IPS-15b (cell line): Measurements from ENCODE around the gene PXYLP1.

Experiments used
- H3K27me3 ChIP-seq: one replicate; pipeline ENCODE4 v1.6.1; 2013; ENCODE audit warnings: low read length; ENCODE audit not compliant: control insufficient read depth, insufficient read depth
- H3K36me3 ChIP-seq: one replicate; pipeline ENCODE4 v1.6.1; 2013; ENCODE audit warnings: low read length; ENCODE audit not compliant: control insufficient read depth, insufficient read depth
- H3K4me1 ChIP-seq: one replicate; pipeline ENCODE4 v1.6.1; 2013; ENCODE audit warnings: mild to moderate bottlenecking, low read length; ENCODE audit not compliant: control insufficient read depth, insufficient read depth
- H3K4me3 ChIP-seq: one replicate; pipeline ENCODE4 v1.5.1; 2013; ENCODE audit warnings: low read depth, low read length
- H3K9ac ChIP-seq: one replicate; pipeline ENCODE4 v1.6.1; 2013; ENCODE audit warnings: low read depth, mild to moderate bottlenecking, low read length
- H3K9me3 ChIP-seq: one replicate; pipeline ENCODE4 v1.6.1; 2013; ENCODE audit warnings: mild to moderate bottlenecking, low read length; ENCODE audit not compliant: control insufficient read depth, insufficient read depth

The PXYLP1 gene

DNA sequence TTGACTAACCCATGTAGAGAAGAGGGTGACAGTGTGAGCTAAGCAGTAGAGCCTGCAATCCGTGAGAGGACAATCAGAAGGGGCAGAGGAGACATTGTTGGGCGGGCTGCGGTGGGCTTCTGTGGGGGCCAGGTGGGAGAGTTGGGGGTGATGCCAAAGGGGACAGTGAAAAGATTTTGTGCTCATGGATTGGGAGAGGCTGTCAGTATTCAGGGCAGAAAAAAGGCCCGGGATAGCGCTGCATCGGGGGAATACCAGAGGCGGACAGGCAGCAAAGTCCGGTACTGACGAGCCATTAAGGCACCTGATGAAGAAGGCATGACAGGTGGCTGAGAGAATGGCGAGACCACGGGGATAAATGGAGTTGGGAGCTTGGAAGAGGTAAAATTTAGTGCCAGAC is 1.3 kb upstream of the PXYLP1 start:
- Histone ChIP-seq H3K4me3 (no peak overlapping the region), H3K4me1 (peaks cover 22% of the 10 kb centered on the region), H3K36me3 (peaks cover 4% of the 10 kb centered on the region), H3K27me3 (peaks cover 20% of the 10 kb centered on the region), H3K9ac (no peak overlapping the region), H3K9me3 (no peaks in the 10 kb centered on the region)

DNA sequence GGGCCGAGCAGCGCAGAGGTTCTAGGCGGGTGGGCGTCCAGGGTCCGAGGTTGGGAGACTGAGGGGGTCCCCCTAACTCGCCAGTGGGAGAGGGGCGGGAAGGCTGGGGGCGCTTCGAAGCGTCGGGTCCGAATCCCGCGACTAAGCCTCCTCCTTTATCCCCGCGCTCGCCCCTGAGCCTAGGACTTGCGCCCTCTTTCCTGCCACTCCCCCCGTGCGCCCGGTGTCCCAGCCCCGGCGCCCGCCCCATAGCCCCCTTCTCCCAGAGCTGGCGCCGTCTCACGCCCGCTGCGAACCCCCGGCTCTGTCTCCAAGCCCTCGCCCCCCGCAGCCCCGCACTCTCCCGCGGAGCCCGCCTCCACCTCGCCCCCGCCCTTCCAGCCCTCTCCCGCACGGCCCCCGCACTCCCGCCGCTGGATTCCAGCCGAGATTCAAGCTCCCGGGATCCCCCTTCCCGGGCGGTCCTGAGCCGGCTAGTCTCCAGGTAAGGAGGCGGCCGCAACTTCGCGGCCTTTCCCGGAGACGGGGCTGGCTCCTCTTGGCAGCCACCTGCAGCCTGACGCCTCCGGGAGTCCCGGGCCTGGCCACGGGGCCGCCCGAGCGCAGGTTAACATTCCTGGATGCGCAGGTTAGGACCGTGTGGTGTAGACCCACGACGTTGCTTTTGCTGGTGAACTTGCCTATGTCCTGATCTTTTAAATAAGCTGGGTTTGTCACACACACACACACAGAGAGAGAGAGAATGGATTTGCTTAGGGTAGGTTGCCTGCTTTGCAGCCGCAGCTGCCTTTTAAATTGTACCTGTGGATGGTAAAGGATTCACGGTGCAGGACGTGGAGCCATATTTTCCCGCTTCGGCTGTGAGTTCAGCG is 563 bp downstream of the PXYLP1 start:
- Histone ChIP-seq H3K9ac (peak overlapping the region; percentile 73), H3K9me3 (no peaks in the 10 kb centered on the region), H3K4me3 (peak overlapping the region; percentile 81), H3K27me3 (peaks cover 20% of the 10 kb centered on the region), H3K36me3 (peaks cover 5% of the 10 kb centered on the region), H3K4me1 (peaks cover 27% of the 10 kb centered on the region)

DNA sequence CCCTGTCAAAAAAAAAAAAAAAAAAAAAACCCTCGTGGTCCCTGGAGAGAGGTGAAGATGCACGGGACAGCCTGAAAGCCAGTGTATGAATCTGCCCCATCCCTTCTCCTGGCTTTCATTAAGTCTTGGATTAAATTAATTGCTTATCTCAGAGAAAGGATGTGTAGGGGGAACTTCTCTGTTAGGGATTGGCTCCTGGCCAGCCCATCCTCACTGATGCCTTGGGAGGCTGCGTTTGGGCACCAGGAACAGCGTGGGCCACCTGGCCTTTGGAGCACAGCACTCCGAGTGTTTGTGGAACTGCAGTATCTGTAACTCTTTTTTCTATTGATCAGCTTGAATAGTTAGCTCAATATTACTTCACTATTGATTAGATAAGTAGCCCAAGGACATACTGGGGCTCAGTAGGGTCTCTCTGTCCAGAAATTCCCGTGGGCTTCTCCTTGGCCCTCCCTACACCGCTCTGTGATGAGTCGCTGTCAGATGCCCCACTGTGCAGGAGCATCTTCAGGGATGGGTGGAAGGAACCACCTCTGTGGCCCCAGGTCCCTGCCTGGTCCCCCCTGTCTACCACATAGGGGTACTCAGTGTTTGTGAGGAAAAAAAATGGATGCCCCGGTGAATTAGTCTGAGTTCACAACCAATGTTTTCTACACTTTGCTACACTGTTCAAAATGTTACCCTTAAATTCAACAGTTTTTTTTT is 2.0 kb downstream of the PXYLP1 start:
- Histone ChIP-seq H3K27me3 (peaks cover 20% of the 10 kb centered on the region), H3K4me1 (peaks cover 20% of the 10 kb centered on the region), H3K36me3 (peaks cover 5% of the 10 kb centered on the region), H3K9me3 (no peaks in the 10 kb centered on the region), H3K4me3 (no peak overlapping the region), H3K9ac (no peak overlapping the region)

DNA sequence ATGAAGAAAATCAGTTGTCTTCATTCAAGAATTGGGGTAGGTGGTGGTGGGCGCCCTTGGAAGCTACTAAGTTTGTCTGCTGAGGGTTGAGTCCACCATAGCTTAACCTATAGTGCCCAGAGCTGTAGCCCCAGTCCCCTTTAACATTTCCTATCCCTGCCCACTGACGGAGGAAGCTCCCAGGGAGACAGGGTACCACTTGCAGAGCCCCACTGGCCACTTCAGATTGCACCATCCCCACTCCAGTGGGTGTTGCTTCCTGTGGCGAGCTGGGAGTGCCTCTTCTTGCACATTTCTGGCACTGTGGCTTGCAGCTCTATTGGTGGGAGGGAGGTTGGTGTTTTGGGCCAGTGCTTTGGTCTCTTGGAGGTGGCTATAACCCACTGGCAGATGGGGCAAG is 2.7 kb downstream of the PXYLP1 start:
- H3K4me3 ChIP-seq: no peak overlapping the region
- peaks cover 20% of the 10 kb centered on the region for H3K4me1 ChIP-seq

DNA sequence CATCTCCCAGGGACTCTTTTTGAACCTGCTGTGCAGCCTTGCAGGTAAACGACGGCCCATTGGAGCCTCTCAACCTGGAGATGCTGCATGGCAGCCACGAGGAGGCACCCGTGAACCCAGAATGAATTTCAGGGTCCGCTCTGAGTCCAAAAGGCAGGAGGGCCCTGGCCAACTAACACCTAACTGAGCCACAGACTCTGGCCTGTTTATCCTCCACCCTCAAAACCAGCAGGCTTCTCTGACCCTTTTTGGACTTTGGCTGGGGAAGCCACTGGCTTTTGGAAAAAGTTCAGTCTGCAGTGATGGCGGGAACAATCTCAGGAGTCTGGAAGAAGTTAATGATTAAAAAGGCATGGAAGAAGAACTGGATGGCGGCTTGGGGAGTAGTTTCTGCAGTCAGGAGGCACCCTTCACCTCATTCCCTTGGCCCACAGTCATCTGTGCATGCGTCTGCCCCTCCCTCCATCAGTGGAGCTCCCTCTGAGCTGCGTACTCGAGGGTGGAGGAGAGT is 4.1 kb downstream of the PXYLP1 start:
- no peaks in the 10 kb centered on the region for H3K9me3 ChIP-seq
- H3K4me1 ChIP-seq: peaks cover 22% of the 10 kb centered on the region
- no peak overlapping the region for H3K4me3 ChIP-seq
- H3K36me3 ChIP-seq: peaks cover 5% of the 10 kb centered on the region
- H3K27me3 ChIP-seq: peaks cover 6% of the 10 kb centered on the region
- H3K9ac ChIP-seq: no peak overlapping the region

More for the DNA sequence above, 2.7 kb downstream of the PXYLP1 start:
- Histone ChIP-seq H3K9ac (no peak overlapping the region), H3K27me3 (peaks cover 19% of the 10 kb centered on the region), H3K9me3 (no peaks in the 10 kb centered on the region), H3K36me3 (peaks cover 5% of the 10 kb centered on the region)

DNA sequence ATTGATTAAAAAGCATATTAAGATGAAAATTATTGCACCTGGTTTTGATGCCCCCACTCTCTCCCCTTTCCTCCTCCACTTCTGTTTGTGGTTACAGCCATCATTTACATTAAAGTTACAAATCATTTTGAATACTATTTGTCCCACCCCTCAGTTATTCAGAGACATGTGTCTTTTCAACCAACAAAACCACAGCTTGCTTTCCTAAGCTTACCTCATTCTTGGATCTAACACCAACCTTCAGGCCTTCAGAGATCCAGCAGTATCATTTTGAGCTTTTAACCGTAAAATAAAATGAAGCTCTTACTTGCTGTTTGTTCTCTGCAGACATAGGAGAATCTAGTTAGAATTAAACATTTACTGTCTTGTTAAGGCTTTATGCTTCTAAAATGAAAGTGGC is 4.7 kb downstream of the PXYLP1 start:
- Histone ChIP-seq H3K9me3 (no peaks in the 10 kb centered on the region), H3K9ac (no peak overlapping the region), H3K4me1 (peaks cover 22% of the 10 kb centered on the region), H3K36me3 (peaks cover 5% of the 10 kb centered on the region), H3K4me3 (no peak overlapping the region), H3K27me3 (peaks cover 5% of the 10 kb centered on the region)

DNA sequence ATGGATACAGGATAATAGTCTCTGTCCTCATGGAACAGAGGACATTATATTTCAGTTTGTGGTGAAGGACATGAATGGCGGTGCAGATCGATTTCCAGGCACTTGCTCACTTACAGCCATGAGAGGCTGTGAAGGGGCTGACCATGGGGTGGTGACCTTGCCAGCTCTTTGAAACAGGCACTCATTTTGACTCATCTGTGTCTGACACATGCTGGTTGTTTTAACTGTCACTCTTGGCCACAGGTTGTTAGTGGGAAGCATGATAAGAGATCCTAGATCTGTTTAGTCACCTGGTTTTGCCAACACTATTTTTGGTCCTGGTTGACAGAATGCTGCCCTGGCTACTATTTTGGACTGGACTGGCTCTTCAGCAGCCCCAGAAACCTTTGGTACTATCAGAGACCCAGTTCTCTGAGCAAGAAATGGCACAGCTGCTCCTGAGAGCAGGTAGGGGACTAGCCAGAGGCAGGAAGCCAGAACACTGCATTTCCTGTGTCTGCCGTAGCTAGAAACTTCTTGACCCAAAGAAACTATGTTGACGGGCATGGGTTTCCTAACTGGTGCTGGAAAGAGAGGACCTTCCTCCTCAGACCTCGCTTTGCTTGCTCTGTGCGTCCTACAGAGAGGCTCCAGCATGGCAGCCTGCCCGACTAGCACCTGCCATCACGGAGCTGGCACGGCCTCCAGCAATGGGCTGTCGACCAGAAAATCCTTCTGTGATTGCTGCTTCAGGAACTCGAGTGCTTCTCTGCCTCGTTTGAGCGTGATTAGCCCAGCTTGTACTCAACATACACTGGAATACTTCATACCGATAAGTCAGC is 6.3 kb downstream of the PXYLP1 start:
- H3K9ac ChIP-seq: no peak overlapping the region
- peaks cover 22% of the 10 kb centered on the region for H3K4me1 ChIP-seq
- no peak overlapping the region for H3K4me3 ChIP-seq
- H3K27me3 ChIP-seq: peaks cover under 1% of the 10 kb centered on the region
- no peaks in the 10 kb centered on the region for H3K9me3 ChIP-seq
- H3K36me3 ChIP-seq: peaks cover 5% of the 10 kb centered on the region

DNA sequence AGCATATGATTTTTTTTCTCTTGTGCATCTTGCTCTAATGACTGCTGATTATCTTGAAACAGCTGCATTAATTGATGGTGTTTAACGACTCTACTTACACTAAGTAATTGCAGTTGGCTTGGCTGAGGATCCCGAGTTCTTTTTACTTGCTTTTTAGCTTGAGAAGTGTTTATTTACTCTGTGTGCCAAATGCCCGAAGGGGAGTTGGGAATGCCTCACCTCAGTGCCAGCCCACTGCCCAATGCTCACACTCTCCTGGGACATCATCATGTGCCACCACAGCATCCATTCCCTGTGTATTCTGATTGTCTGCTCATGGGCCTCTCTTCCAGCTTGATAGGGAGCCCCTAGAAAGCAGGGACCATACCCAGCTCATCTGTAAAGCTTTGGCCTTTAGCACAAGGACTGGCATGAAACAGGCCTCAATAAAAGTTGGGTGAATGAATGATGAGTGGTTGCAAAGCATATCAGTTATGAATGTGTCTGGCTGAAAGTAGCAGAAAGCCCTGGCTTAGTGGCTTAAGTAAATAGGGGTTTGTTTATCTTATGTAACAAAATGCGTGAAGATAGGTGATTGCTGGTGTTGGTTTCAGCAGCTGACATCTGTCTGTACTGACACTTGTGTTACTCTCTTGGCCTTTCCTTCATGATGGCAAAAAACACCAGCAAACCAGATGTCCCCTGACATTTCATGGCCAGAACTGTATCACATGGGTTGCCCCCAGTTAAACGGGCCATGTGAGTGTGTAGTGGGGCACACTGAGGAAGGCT is 8.1 kb downstream of the PXYLP1 start:
- H3K27me3 ChIP-seq: no peaks in the 10 kb centered on the region
- peaks cover 27% of the 10 kb centered on the region for H3K4me1 ChIP-seq
- no peaks in the 10 kb centered on the region for H3K9me3 ChIP-seq
- no peak overlapping the region for H3K9ac ChIP-seq
- peaks cover 5% of the 10 kb centered on the region for H3K36me3 ChIP-seq
- no peak overlapping the region for H3K4me3 ChIP-seq

DNA sequence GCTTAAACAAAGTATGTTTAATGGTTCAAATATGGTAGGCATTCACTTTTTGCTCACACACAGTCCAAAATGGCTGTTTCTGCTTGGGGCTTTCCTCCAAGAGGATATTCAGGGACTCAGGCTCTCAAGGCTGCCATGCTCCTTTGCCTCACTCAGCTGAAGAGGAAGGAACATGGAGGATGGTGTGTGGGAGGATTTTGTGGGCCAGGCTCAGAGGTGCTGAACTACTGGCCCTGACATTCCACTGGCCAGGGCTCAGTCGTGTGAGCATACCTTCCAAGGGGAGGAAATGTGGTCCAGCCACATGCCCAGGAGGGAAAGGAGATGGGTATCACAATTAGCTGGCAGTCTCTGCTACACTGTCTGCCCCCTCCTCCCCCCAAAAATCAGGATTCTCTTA is 8.7 kb downstream of the PXYLP1 start:
- H3K4me3 ChIP-seq: no peak overlapping the region

DNA sequence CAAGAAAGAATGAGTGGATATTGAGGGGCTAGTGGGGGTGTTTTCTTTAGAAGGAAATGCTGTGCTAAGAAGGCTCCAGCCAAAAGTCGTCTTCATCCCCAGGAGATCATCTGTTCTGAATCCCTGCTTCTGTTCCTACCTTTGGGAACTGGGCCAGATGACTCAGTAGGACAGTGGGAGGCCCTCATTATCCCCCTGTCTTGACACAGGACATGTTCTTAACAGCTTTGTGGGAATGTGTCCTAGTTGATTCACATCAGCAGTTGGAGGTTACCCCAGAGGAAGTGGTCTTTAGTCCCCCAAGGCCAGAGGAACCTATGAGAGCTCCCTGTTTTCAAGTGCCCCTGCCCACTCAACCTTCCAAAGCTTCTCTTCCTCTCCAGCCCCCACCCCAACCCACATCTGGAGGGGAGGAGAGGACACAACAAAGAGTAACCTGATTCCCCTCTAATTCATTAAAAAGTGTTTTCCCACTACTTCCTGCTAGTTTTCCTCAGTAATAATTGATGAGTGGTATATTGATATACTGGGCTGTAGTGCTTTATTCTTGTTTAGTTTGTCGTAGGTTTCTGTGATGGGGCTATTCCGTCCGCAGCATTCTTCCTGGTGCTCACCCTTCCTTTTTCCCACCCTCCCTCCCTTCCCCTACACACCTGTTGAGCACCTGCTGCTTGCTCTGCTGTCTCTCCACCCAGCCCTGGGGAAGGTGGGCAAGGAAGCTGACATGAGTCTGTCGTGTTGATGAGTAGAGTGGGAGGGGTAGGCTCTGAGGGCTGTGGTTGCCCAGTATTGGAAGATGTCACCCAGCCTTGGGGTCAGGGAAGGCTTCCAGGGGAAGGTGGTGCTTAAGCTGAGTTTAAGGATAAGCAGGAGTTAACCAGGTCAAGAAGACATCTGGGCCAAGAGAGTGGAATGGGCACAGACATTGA is 9.3 kb downstream of the PXYLP1 start:
- H3K9me3 ChIP-seq: no peaks in the 10 kb centered on the region
- H3K36me3 ChIP-seq: no peaks in the 10 kb centered on the region
- no peaks in the 10 kb centered on the region for H3K27me3 ChIP-seq
- no peak overlapping the region for H3K9ac ChIP-seq
- H3K4me3 ChIP-seq: no peak overlapping the region
- H3K4me1 ChIP-seq: peaks cover 26% of the 10 kb centered on the region

More for the DNA sequence above, 8.7 kb downstream of the PXYLP1 start:
- Histone ChIP-seq H3K27me3 (no peaks in the 10 kb centered on the region), H3K9ac (no peak overlapping the region), H3K36me3 (peaks cover 2% of the 10 kb centered on the region), H3K4me1 (peaks cover 27% of the 10 kb centered on the region), H3K9me3 (no peaks in the 10 kb centered on the region)
